ENCODE results near the gene REPS1. TPM values are rescaled to one million over a fixed set of nuclear protein-coding genes. Genes with fewer than 3 reads are reported as not detected.

REPS1 gene
- total RNA-seq, 1 donor from 2014 or later: 70.1 TPM

DNA sequence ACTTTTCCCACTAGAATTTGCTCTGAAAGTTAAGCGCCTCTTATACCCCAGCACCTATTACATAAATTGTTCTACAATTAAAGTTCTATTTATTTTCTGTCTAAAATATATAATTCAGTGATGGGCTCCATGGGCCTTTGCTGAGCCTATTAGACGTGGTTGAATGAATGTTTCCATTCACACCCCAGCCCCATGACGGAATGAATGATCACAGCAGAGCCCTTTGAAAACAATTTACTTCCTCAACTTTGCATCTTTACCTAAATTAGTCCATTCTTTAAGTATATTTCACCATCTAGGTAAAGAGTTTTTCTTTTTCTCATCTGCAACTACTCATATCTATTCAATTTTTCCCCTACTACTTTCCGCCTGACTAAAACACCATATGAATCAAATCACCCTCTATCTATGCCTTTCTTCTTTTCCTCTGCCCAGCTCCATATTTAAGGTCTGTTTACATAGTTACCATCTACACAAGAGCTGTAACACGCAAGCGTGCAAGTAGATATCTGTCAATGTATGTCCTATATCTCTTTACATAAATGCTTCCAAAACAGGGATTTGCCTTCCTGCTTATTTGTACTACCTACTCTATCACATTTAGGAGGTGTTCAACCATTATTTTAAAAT lies 122.5 kb downstream of the REPS1 start:
- Mint-ChIP-seq H3K4me1 (peaks cover 2% of the 10 kb centered on the region), H3K36me3 (ENCODE audit: low read depth) (no peaks in the 10 kb centered on the region), H3K9me3 (no peaks in the 10 kb centered on the region), H3K4me3 (no peak overlapping the region), H3K27ac (no peak overlapping the region), H3K27me3 (peaks cover 6% of the 10 kb centered on the region)
- DNase-seq: no peak
- intact Hi-C loops (cut with micrococcal nuclease): no loop called here

DNA sequence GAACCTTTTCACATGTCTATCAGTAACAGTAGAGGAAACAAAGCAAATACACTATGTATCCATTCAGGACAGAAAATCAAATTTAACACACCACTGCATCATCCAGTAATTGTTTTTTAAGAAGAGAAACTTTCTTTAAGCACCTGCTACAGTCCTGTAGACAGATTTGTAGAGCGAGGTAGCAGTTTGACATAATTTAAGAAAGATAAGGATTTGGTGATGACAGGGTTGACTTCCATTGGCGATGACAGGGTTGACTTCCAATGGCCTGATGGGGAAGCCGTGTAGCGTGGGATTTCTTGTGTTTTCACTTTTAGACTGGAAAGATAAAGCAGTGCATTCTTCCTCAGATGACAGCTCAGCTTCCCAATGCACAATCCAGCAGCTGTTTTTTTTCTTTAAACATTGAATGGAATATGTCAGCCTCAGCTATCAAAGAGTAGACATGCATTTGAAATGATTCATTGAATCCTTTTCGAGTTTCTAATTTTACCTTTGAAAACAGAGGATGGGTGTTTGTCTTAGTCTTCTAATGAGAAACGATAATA lies 123.6 kb downstream of the REPS1 start:
- no peak for DNase-seq
- no peak overlapping the region for H3K27ac Mint-ChIP-seq
- H3K4me1 Mint-ChIP-seq: no peaks in the 10 kb centered on the region
- no peaks in the 10 kb centered on the region for H3K9me3 Mint-ChIP-seq
- intact Hi-C loops (cut with micrococcal nuclease): no loop called here
- no peaks in the 10 kb centered on the region for H3K36me3 Mint-ChIP-seq (ENCODE audit: low read depth)
- H3K4me3 Mint-ChIP-seq: no peak overlapping the region
- peaks cover 6% of the 10 kb centered on the region for H3K27me3 Mint-ChIP-seq

- Mint-ChIP-seq H3K4me1 (no peaks in the 10 kb centered on the region), H3K36me3 (ENCODE audit: low read depth) (no peaks in the 10 kb centered on the region), H3K27ac (no peak overlapping the region), H3K4me3 (no peak overlapping the region), H3K9me3 (no peaks in the 10 kb centered on the region), H3K27me3 (peaks cover 6% of the 10 kb centered on the region)
- intact Hi-C loops (cut with micrococcal nuclease): no loop called here
- DNase-seq: no peak
These were observed 124.7 kb downstream of the REPS1 start for GRCh38 chr6:138863321-138863720.

DNA sequence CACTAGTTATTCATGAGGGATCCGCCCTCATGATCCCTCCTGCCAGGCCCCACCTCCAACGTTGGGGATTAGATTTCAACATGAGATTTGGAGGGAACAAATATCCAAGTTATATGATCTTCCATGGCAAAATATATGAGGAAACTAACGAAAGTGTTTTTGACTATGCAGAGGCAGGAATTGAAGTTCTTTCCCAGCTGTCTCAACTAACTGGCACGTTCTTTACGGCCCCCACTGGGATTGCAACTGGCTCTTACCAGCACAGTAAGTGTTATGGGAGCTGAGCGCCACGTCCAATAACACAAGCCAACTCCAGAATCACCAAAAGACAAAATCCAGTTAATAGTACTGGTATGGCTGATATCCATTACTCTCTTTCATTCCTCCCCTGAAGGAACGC lies 125.6 kb downstream of the REPS1 start:
- no peaks in the 10 kb centered on the region for H3K36me3 Mint-ChIP-seq (ENCODE audit: low read depth)
- peaks cover 6% of the 10 kb centered on the region for H3K27me3 Mint-ChIP-seq
- no peak overlapping the region for H3K27ac Mint-ChIP-seq
- H3K4me3 Mint-ChIP-seq: no peak overlapping the region
- no peaks in the 10 kb centered on the region for H3K4me1 Mint-ChIP-seq
- intact Hi-C loops (cut with micrococcal nuclease): no loop called here
- no peaks in the 10 kb centered on the region for H3K9me3 Mint-ChIP-seq
- DNase-seq: no peak

DNA sequence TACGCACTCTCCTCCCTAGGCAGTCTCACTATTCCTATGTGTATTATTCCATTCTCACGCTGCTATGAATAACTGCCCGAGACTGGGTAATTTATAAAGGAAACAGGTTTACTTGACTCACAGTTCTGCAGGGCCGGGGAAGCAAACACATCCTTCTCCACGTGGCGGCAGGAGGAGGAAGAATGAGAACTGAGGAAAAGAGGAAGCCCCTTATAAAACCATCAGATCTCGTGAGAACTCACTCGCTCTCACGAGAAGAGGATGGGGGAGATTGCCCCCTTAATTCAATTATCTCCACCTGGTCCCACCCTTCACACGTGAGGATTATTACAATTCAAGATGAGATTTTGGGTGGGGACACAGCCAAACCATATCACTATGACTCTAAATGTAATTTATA lies 130.3 kb downstream of the REPS1 start:
- H3K36me3 Mint-ChIP-seq (ENCODE audit: low read depth): no peaks in the 10 kb centered on the region
- intact Hi-C loops (cut with micrococcal nuclease): no loop called here
- no peak for DNase-seq
- H3K4me3 Mint-ChIP-seq: no peak overlapping the region
- no peak overlapping the region for H3K27ac Mint-ChIP-seq
- no peaks in the 10 kb centered on the region for H3K9me3 Mint-ChIP-seq
- peaks cover 9% of the 10 kb centered on the region for H3K27me3 Mint-ChIP-seq
- no peaks in the 10 kb centered on the region for H3K4me1 Mint-ChIP-seq

DNA sequence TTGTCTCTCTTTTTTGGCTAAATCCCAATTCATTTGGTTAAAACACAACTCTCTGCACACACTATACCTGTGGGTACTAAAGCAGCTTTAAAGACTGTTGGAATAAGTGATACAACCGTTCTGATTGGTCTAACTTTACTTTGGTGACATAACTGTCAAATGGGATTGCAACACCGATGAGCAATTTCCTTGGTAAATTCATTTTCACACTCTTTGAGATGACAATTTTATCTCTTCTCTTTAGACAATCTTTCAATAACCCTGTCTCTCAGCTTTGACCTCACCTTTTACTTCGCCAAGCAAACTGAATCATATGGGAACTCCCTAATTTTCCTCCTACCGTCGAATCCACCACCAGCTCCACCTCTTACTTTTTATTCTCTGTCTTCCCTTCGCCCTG lies 131.4 kb downstream of the REPS1 start:
- H3K36me3 Mint-ChIP-seq (ENCODE audit: low read depth): no peaks in the 10 kb centered on the region
- no peaks in the 10 kb centered on the region for H3K4me1 Mint-ChIP-seq
- H3K4me3 Mint-ChIP-seq: no peak overlapping the region
- intact Hi-C loops (cut with micrococcal nuclease): no loop called here
- peaks cover 3% of the 10 kb centered on the region for H3K27me3 Mint-ChIP-seq
- H3K9me3 Mint-ChIP-seq: no peaks in the 10 kb centered on the region
- no peak for DNase-seq
- H3K27ac Mint-ChIP-seq: peak overlapping the region; percentile 3

Other genes starting within 250 kb of the REPS1 start
- gene CCDC28A, start 214.5 kb downstream of the REPS1 start, total RNA-seq: 17.5 and 19.2 TPM in 2 replicates
- not detected in 2 replicates for gene ECT2L, start 192.2 kb downstream of the REPS1 start, total RNA-seq
- gene ABRACL, start 40.5 kb upstream of the REPS1 start, total RNA-seq: 131 and 134 TPM in 2 replicates
- gene HECA, start 146.8 kb upstream of the REPS1 start, total RNA-seq: 45.7 and 47.7 TPM in 2 replicates